Suprapubic skin (tissue), 4 donors: Measurements from ENCODE around the gene CTBS. TPM values are rescaled to one million over a fixed set of nuclear protein-coding genes. Genes with fewer than 3 reads are reported as not detected.

ENCODE experiments used
- DNase-seq, 2 donors: peaks; one replicate each; pipeline ENCODE4 v3.0.0-alpha.2; 2019; ENCODE audit warnings: low spot score in 2 of 2
- H3K27ac ChIP-seq: fragments of 200-600 bp; sonication (generic); one replicate; pipeline ENCODE4 v1.5.1; 2019
- H3K27me3 ChIP-seq: fragments of 200-600 bp; sonication (generic); one replicate; pipeline ENCODE4 v1.5.1; 2019
- H3K36me3 ChIP-seq: fragments of 200-600 bp; sonication (generic); one replicate; pipeline ENCODE4 v1.5.1; 2019
- H3K4me1 ChIP-seq: fragments of 200-600 bp; sonication (generic); one replicate; pipeline ENCODE4 v1.5.1; 2019
- H3K4me3 ChIP-seq: fragments of 200-600 bp; sonication (generic); one replicate; pipeline ENCODE4 v1.5.1; 2019; ENCODE audit warnings: mild to moderate bottlenecking
- H3K9me3 ChIP-seq: fragments of 200-600 bp; sonication (generic); one replicate; pipeline ENCODE4 v1.5.1; 2019
- CTCF ChIP-seq, 2 donors: fragments of 200-600 bp in 1 of 2; fragments of 450-650 bp in 1 of 2; sonication (generic) in 1 of 2; IDR thresholded peaks; one replicate each; pipeline ENCODE4 v1.5.1; 2016 to 2019; ENCODE audit warnings: antibody characterized with exemption in 2 of 2, mild to moderate bottlenecking in 1 of 2, moderate library complexity in 1 of 2
- EP300 ChIP-seq: sonication (generic); formaldehyde crosslinking; IDR thresholded peaks from one replicate; pipeline ENCODE4 v1.6.1; 2017; ENCODE audit warnings: antibody characterized with exemption
- POLR2A ChIP-seq, 2 donors: fragments of 450-650 bp; IDR thresholded peaks; one replicate each; pipeline ENCODE4 v1.6.1; 2017; ENCODE audit warnings: antibody characterized with exemption in 2 of 2, mild to moderate bottlenecking in 2 of 2, moderate library complexity in 2 of 2
- POLR2AphosphoS5 ChIP-seq, 3 donors: sonication (generic); formaldehyde crosslinking; IDR thresholded peaks; one replicate each; pipeline ENCODE4 v1.6.1; 2017; ENCODE audit warnings: antibody characterized with exemption in 3 of 3
- WGBS: methylation state at CpG from one replicate; pipeline ENCODE4 v1.1.5; 2018; 5-methylcytosine and 5-hydroxymethylcytosine counted together
- total RNA-seq, 4 donors: library from RNA; depleted of rRNA; stranded (reverse); fragments of >200 nt; gene quantifications; one replicate each; pipeline ENCODE4 v1.1.0, GENCODE V29; 2016

The CTBS gene
- total RNA-seq, 4 donors from 2014 or later = 13.4 to 17.9 (median 15.3) TPM

GRCh38 chr1:84615790-84616189 lies 41.5 kb upstream of the CTBS start:
- Histone ChIP-seq H3K4me1 (peaks cover 17% of the 10 kb centered on the region), H3K36me3 (no peaks in the 10 kb centered on the region), H3K4me3 (no peak overlapping the region), H3K9me3 (no peaks in the 10 kb centered on the region), H3K27ac (no peak overlapping the region), H3K27me3 (no peaks in the 10 kb centered on the region)
- WGBS = 93% methylated on average over 1 of the region's 1 CpG
- TF ChIP-seq EP300 = no peak
- TF ChIP-seq POLR2AphosphoS5 (IDR thresholded peaks at IDR 0.05) = no peak
- TF ChIP-seq CTCF (IDR thresholded peaks at IDR 0.05) = no peak
- no peak for TF ChIP-seq POLR2A (IDR thresholded peaks at IDR 0.05)
- DNase-seq = no peak

- Histone ChIP-seq H3K36me3 (no peaks in the 10 kb centered on the region), H3K9me3 (no peaks in the 10 kb centered on the region), H3K4me1 (no peaks in the 10 kb centered on the region), H3K27ac (no peak overlapping the region), H3K27me3 (no peaks in the 10 kb centered on the region), H3K4me3 (no peak overlapping the region)
- DNase-seq = no peak
- WGBS = 90% methylated on average over 2 of the region's 2 CpGs
- TF ChIP-seq CTCF (IDR thresholded peaks at IDR 0.05) = no peak
- TF ChIP-seq POLR2AphosphoS5 (IDR thresholded peaks at IDR 0.05) = no peak
- no peak for TF ChIP-seq POLR2A (IDR thresholded peaks at IDR 0.05)
Observed at GRCh38 chr1:84613887-84614286, 39.6 kb upstream of the CTBS start.

- H3K4me1 ChIP-seq = no peaks in the 10 kb centered on the region
- H3K9me3 ChIP-seq = no peaks in the 10 kb centered on the region
- no peak overlapping the region for H3K4me3 ChIP-seq
- no peak for DNase-seq
- H3K27ac ChIP-seq = no peak overlapping the region
- 55% methylated on average over 2 of the region's 2 CpGs for WGBS
- H3K27me3 ChIP-seq = no peaks in the 10 kb centered on the region
- no peaks in the 10 kb centered on the region for H3K36me3 ChIP-seq
- TF ChIP-seq CTCF (IDR thresholded peaks at IDR 0.05) = no peak
- no peak for TF ChIP-seq POLR2A (IDR thresholded peaks at IDR 0.05)
- TF ChIP-seq POLR2AphosphoS5 (IDR thresholded peaks at IDR 0.05) = no peak
- no peak for TF ChIP-seq EP300
Observed at GRCh38 chr1:84613026-84613425, 38.8 kb upstream of the CTBS start.

- Histone ChIP-seq H3K27ac (no peak overlapping the region), H3K9me3 (no peaks in the 10 kb centered on the region)
Observed at GRCh38 chr1:84611796-84612195, 37.6 kb upstream of the CTBS start.

GRCh38 chr1:84611091-84611490 lies 36.9 kb upstream of the CTBS start:
- no peaks in the 10 kb centered on the region for H3K9me3 ChIP-seq
- WGBS = 67% methylated on average over 1 of the region's 1 CpG
- no peak for TF ChIP-seq POLR2AphosphoS5 (IDR thresholded peaks at IDR 0.05)
- TF ChIP-seq CTCF (IDR thresholded peaks at IDR 0.05) = no peak
- no peak for TF ChIP-seq POLR2A (IDR thresholded peaks at IDR 0.05)
- no peak for TF ChIP-seq EP300

More at GRCh38 chr1:84611796-84612195, 37.6 kb upstream of the CTBS start:
- Histone ChIP-seq H3K36me3 (no peaks in the 10 kb centered on the region), H3K4me1 (no peaks in the 10 kb centered on the region), H3K27me3 (no peaks in the 10 kb centered on the region), H3K4me3 (no peak overlapping the region)
- WGBS = 34% methylated on average over 3 of the region's 3 CpGs
- TF ChIP-seq POLR2AphosphoS5 (IDR thresholded peaks at IDR 0.05) = no peak
- TF ChIP-seq CTCF (IDR thresholded peaks at IDR 0.05) = no peak
- TF ChIP-seq EP300 = no peak
- no peak for TF ChIP-seq POLR2A (IDR thresholded peaks at IDR 0.05)
- DNase-seq = no peak

More at GRCh38 chr1:84611091-84611490, 36.9 kb upstream of the CTBS start:
- Histone ChIP-seq H3K36me3 (no peaks in the 10 kb centered on the region), H3K27ac (no peak overlapping the region), H3K4me3 (no peak overlapping the region), H3K4me1 (no peaks in the 10 kb centered on the region), H3K27me3 (no peaks in the 10 kb centered on the region)
- no peak for DNase-seq
